Measurements from ENCODE around the gene SFXN4. TPM values are rescaled to one million over a fixed set of nuclear protein-coding genes. Genes with fewer than 3 reads are reported as not detected.

Gene SFXN4
- total RNA-seq, 1 experiment from 2014 or later, result 67.0 TPM

- BruUV-seq (replicated peaks), result no TSS peak
- H3K36me3 ChIP-seq (ENCODE audit: control insufficient read depth, insufficient read depth, low read length), result peaks cover 11% of the 10 kb centered on the region
- in situ Hi-C loops (cut with HindIII; ENCODE audit: low pct_unique_long_range_greater_than_20kb, low sequenced_read_pairs), result no loop called here
- H3K4me1 ChIP-seq (ENCODE audit: control insufficient read depth, insufficient read depth, low read length), result peaks cover 21% of the 10 kb centered on the region
- intact Hi-C loops (cut with micrococcal nuclease; ENCODE audit: unreplicated experiment), result no loop called here
- H3K4me3 ChIP-seq (ENCODE audit: low read depth in 2 of 2, low read length in 2 of 2), result no peak overlapping the region
- CTCF ChIA-PET, result no interaction called here
- no peaks in the 10 kb centered on the region for H3K27me3 ChIP-seq (ENCODE audit: control insufficient read depth, insufficient read depth, low read length)
- no peak for TF ChIP-seq CTCF (IDR thresholded peaks at IDR 0.05)
- no peak for TF ChIP-seq TCF7L2 (IDR thresholded peaks at IDR 0.05; ENCODE audit: low read depth, low read length)
- no peak for TF ChIP-seq SIN3A (IDR thresholded peaks at IDR 0.05; ENCODE audit: borderline replicate concordance, insufficient read depth, low read depth, low read length)
- DNase-seq (ENCODE audit: low read depth, low spot score) (no peak), ATAC-seq (no peak)
- no peak overlapping the region for H3K27ac ChIP-seq (ENCODE audit: low read length)
- POLR2A ChIA-PET, result interaction anchor here (0.6 kb wide), 1 partner anchor 54 kb away, joined by 5 read pairs; no protein-coding TSS in a partner anchor
- no peaks in the 10 kb centered on the region for H3K9me3 ChIP-seq (ENCODE audit: control insufficient read depth, insufficient read depth, low read depth, low read length)
These were observed 3.6 kb downstream of the SFXN4 start for GRCh38 chr10:119161680-119162451.

GRCh38 chr10:119159332-119159731, 6.2 kb downstream of the SFXN4 start:
- ATAC-seq, result no peak; the same call in 1 of the 2 replicates
- no peaks in the 10 kb centered on the region for H3K9me3 ChIP-seq (ENCODE audit: control insufficient read depth, insufficient read depth, low read depth, low read length)
- H3K36me3 ChIP-seq (ENCODE audit: control insufficient read depth, insufficient read depth, low read length), result peaks cover 20% of the 10 kb centered on the region
- BruUV-seq (replicated peaks), result no TSS peak
- H3K27me3 ChIP-seq (ENCODE audit: control insufficient read depth, insufficient read depth, low read length), result no peaks in the 10 kb centered on the region
- ChIA-PET CTCF (no interaction called here), POLR2A (no interaction called here)
- DNase-seq (ENCODE audit: low read depth, low spot score), result no peak
- H3K4me1 ChIP-seq (ENCODE audit: control insufficient read depth, insufficient read depth, low read length), result peaks cover 4% of the 10 kb centered on the region
- in situ Hi-C loops (cut with HindIII; ENCODE audit: low pct_unique_long_range_greater_than_20kb, low sequenced_read_pairs) (no loop called here), intact Hi-C loops (cut with micrococcal nuclease; ENCODE audit: unreplicated experiment) (no loop called here)
- H3K27ac ChIP-seq (ENCODE audit: low read length), result no peak overlapping the region
- H3K4me3 ChIP-seq (ENCODE audit: low read depth in 2 of 2, low read length in 2 of 2), result no peak overlapping the region
- no peak for TF ChIP-seq SIN3A (IDR thresholded peaks at IDR 0.05; ENCODE audit: borderline replicate concordance, insufficient read depth, low read depth, low read length)
- no peak for TF ChIP-seq TCF7L2 (IDR thresholded peaks at IDR 0.05; ENCODE audit: low read depth, low read length)

GRCh38 chr10:119153661-119154060, 11.9 kb downstream of the SFXN4 start:
- Histone ChIP-seq H3K36me3 (ENCODE audit: control insufficient read depth, insufficient read depth, low read length) (peaks cover 18% of the 10 kb centered on the region), H3K9me3 (ENCODE audit: control insufficient read depth, insufficient read depth, low read depth, low read length) (no peaks in the 10 kb centered on the region), H3K4me1 (ENCODE audit: control insufficient read depth, insufficient read depth, low read length) (no peaks in the 10 kb centered on the region), H3K27ac (ENCODE audit: low read length) (no peak overlapping the region), H3K27me3 (ENCODE audit: control insufficient read depth, insufficient read depth, low read length) (no peaks in the 10 kb centered on the region), H3K4me3 (ENCODE audit: low read depth in 2 of 2, low read length in 2 of 2) (no peak overlapping the region)
- no TSS peak for BruUV-seq (replicated peaks)
- ChIA-PET POLR2A (no interaction called here), CTCF (no interaction called here)
- ATAC-seq, result no peak
- no peak for DNase-seq (ENCODE audit: low read depth, low spot score)
- intact Hi-C loops (cut with micrococcal nuclease; ENCODE audit: unreplicated experiment), result no loop called here
- TF ChIP-seq POLR2AphosphoS5 (IDR thresholded peaks at IDR 0.05; ENCODE audit: low read depth, low read length) (no peak), CTCF (IDR thresholded peaks at IDR 0.05) (no peak), TCF7L2 (IDR thresholded peaks at IDR 0.05; ENCODE audit: low read depth, low read length) (no peak), SIN3A (IDR thresholded peaks at IDR 0.05; ENCODE audit: borderline replicate concordance, insufficient read depth, low read depth, low read length) (no peak), REST (IDR thresholded peaks at IDR 0.05; ENCODE audit: insufficient read depth in 1 of 2, low read depth in 2 of 2, low read length in 1 of 2) (no peak)
- in situ Hi-C loops (cut with HindIII; ENCODE audit: low pct_unique_long_range_greater_than_20kb, low sequenced_read_pairs), result no loop called here

Measured in Panc1 (cell line).